ENCODE results near the gene GCSAM. TPM values are rescaled to one million over a fixed set of nuclear protein-coding genes. Genes with fewer than 3 reads are reported as not detected.

The GCSAM gene
- polyA plus RNA-seq, 2 of the 4 experiments (the other 2 are of a cell fraction), result not detected

GRCh38 chr3:112126511-112126911, 6.5 kb downstream of the GCSAM start:
- Histone ChIP-seq H3K4me3 (no peak overlapping the region), H3K4me2 (no peak overlapping the region), H3K4me1 (peaks cover 4% of the 10 kb centered on the region; the same call in 1 of the 3 replicates), H3K27ac (no peak overlapping the region), H3K9me3 (no peaks in the 10 kb centered on the region)
- ATAC-seq, result no peak
- WGBS (ENCODE audit: missing lambda C conversion rate), result 90% methylated on average over 1 of the region's 1 CpG
- CTCF ChIA-PET, result interaction anchor here (2.0 to 4.1 kb wide), 2 partner anchors 12 to 15 kb away, joined by 4 to 17 read pairs; no protein-coding TSS in a partner anchor
- POLR2A ChIA-PET, result no interaction called here
- FAIRE-seq, result no peak
- no peak for TF ChIP-seq NPAS2 (CRISPR knock-in tag; IDR thresholded peaks at IDR 0.05; ENCODE audit: borderline replicate concordance)
- TF ChIP-seq ELK1 (IDR thresholded peaks at IDR 0.05; ENCODE audit: low read depth, low read length), result no peak
- TF ChIP-seq CEBPB (IDR thresholded peaks at IDR 0.05), result no peak
- no peak for TF ChIP-seq HMGXB4 (CRISPR knock-in tag; IDR thresholded peaks at IDR 0.05; ENCODE audit: borderline replicate concordance)
- no peak for TF ChIP-seq ZSCAN20 (CRISPR knock-in tag; IDR thresholded peaks at IDR 0.05)
- no peak for TF ChIP-seq BCL3 (IDR thresholded peaks at IDR 0.05)
- no peak for TF ChIP-seq FOXS1 (CRISPR knock-in tag; IDR thresholded peaks at IDR 0.05)
- TF ChIP-seq RCOR1 (IDR thresholded peaks at IDR 0.05; ENCODE audit: low read depth, low read length), result no peak
- no peak for TF ChIP-seq EP300 (IDR thresholded peaks at IDR 0.05)
- no peak for TF ChIP-seq ATOH8 (CRISPR knock-in tag; IDR thresholded peaks at IDR 0.05; ENCODE audit: low read depth)
- no peak for TF ChIP-seq PHF8 (IDR thresholded peaks at IDR 0.05; ENCODE audit: borderline replicate concordance, low read depth)
- no peak for TF ChIP-seq GATA3 (IDR thresholded peaks at IDR 0.05; ENCODE audit: borderline replicate concordance)
- TF ChIP-seq HES2 (IDR thresholded peaks at IDR 0.05), result no peak
- TF ChIP-seq KDM1A (IDR thresholded peaks at IDR 0.05; ENCODE audit: low read depth), result no peak
- no peak for TF ChIP-seq BHLHE40 (IDR thresholded peaks at IDR 0.05; ENCODE audit: low read depth, low read length)
- DNase-seq (ENCODE audit: low read depth in 1 of 2, low spot score in 1 of 2), result no peak

GRCh38 chr3:112124907-112125607, 8.0 kb downstream of the GCSAM start:
- ChIA-PET CTCF (interaction anchor here (1.2 to 4.1 kb wide), 5 partner anchors 11 to 395 kb away, joined by 3 to 17 read pairs (median 4); no protein-coding TSS in a partner anchor), POLR2A (no interaction called here)
- Histone ChIP-seq H3K4me1 (peaks cover 4% of the 10 kb centered on the region; the same call in 1 of the 3 replicates), H3K9me3 (no peaks in the 10 kb centered on the region), H3K4me3 (no peak overlapping the region), H3K4me2 (no peak overlapping the region), H3K27ac (no peak overlapping the region)
- TF ChIP-seq FOSL2 (IDR thresholded peaks at IDR 0.05) (no peak), FOSL2 (CRISPR knock-in tag; IDR thresholded peaks at IDR 0.05) (no peak), JUNB (IDR thresholded peaks at IDR 0.05) (no peak), POLR2AphosphoS2 (conservative IDR thresholded peaks at IDR 0.05; ENCODE audit: low read length) (no peak), REST (IDR thresholded peaks at IDR 0.05) (no peak), TFCP2L1 (CRISPR knock-in tag; IDR thresholded peaks at IDR 0.05) (no peak), MAFK (IDR thresholded peaks at IDR 0.05; ENCODE audit: partially characterized antibody) (no peak), CHD4 (IDR thresholded peaks at IDR 0.05; ENCODE audit: borderline replicate concordance) (no peak), POLR2A (IDR thresholded peaks at IDR 0.05; ENCODE audit: low read length) (no peak), E2F6 (IDR thresholded peaks at IDR 0.05; ENCODE audit: borderline replicate concordance, low read depth) (no peak)
- DNase-seq (ENCODE audit: low read depth in 1 of 2, low spot score in 1 of 2) (no peak), ATAC-seq (no peak), FAIRE-seq (no peak)
- 85% methylated on average over 5 of the region's 5 CpGs for WGBS (ENCODE audit: missing lambda C conversion rate)
